Testis (tissue), 3 donors: Measurements from ENCODE around the gene HHIPL1. TPM values are rescaled to one million over a fixed set of nuclear protein-coding genes. Genes with fewer than 3 reads are reported as not detected.

Experiments used
- DNase-seq: peaks from one replicate; pipeline ENCODE4 v3.0.0-alpha.2; 2019
- H3K27ac ChIP-seq, 2 donors: fragments of 200-600 bp; sonication (generic); one replicate each; pipeline ENCODE4 v1.5.1; 2019
- H3K27me3 ChIP-seq: fragments of 200-600 bp; sonication (generic); one replicate; pipeline ENCODE4 v1.5.1; 2019
- H3K36me3 ChIP-seq: fragments of 200-600 bp; sonication (generic); one replicate; pipeline ENCODE4 v1.5.1; 2017; ENCODE audit warnings: low read depth; ENCODE audit errors: missing control alignments
- H3K4me1 ChIP-seq: fragments of 200-600 bp; sonication (generic); one replicate; pipeline ENCODE4 v1.5.1; 2019
- H3K4me3 ChIP-seq, 2 donors: fragments of 200-600 bp; sonication (generic); one replicate each; pipeline ENCODE4 v1.5.1; 2017 to 2019
- H3K9me3 ChIP-seq: fragments of 200-600 bp; sonication (generic); one replicate; pipeline ENCODE4 v1.5.1; 2017
- CTCF ChIP-seq, 3 experiments: fragments of 450-650 bp in 2 of 3; fragments of 200-600 bp in 1 of 3; sonication (generic) in 1 of 3; IDR thresholded peaks; one replicate each; pipeline ENCODE4 v1.5.1; 2016 to 2019; ENCODE audit warnings: antibody characterized with exemption in 3 of 3, mild to moderate bottlenecking in 2 of 3, moderate library complexity in 1 of 3
- POLR2A ChIP-seq: fragments of 450-650 bp; IDR thresholded peaks from one replicate; pipeline ENCODE4 v1.6.1; 2017; ENCODE audit warnings: antibody characterized with exemption, mild to moderate bottlenecking, moderate library complexity
- WGBS, 2 donors: methylation state at CpG; one replicate each; pipeline ENCODE4 v1.1.5; 2018; 5-methylcytosine and 5-hydroxymethylcytosine counted together
- intact Hi-C: fragments of 100-400 bp; cut with DNase I; formaldehyde crosslinking; loops from one replicate; pipeline ENCODE4 v1.15.1; 2023; ENCODE audit warnings: low total_unique reads
- polyA plus RNA-seq: library from polyadenylated mRNA; stranded (reverse); fragments of 350-450 nt; fragmentation: Illumina TruSeq; extraction: RNeasy Lipid Tissue Mini Kit (QIAGEN cat#74804); gene quantifications from one replicate; pipeline ENCODE4 v1.2.3, GENCODE V29; 2014; ENCODE audit warnings: low read depth, low replicate concordance; ENCODE audit not compliant: insufficient read depth
- total RNA-seq, 2 donors: library from RNA; depleted of rRNA; stranded (reverse); fragments of >200 nt; gene quantifications; one replicate each; pipeline ENCODE4 v1.2.3, GENCODE V29; 2016

The HHIPL1 gene
- total and polyA plus RNA-seq, 3 donors from 2014 or later, result 1.0 to 3.9 (median 2.7) TPM

- H3K4me3 ChIP-seq, result no peak overlapping the region
- DNase-seq, result no peak
Measured at GRCh38 chr14:99721792-99722516, 77.0 kb downstream of the HHIPL1 start.

DNA sequence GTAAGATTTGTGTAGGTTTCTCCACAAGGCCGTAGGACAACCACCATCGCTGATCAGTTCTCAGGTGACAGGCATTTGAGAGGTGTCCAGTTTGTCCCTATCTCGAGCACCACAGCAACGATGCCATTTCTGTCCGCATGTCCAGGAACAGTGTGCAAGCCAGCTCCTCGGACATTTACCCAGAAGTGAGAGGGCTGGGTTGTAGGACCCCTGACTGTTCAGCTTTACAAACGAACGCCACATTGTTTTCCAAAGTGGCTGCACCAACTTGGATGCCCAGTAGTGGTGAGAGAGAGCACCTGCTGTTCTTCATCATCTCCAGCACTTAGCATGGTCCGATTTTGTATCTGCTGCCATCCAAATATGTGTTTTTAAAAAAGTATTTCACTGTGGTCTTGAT, 77.8 kb downstream of the HHIPL1 start:
- Histone ChIP-seq H3K4me3 (no peak overlapping the region), H3K36me3 (no peaks in the 10 kb centered on the region), H3K4me1 (no peaks in the 10 kb centered on the region), H3K27me3 (no peaks in the 10 kb centered on the region), H3K27ac (no peak overlapping the region), H3K9me3 (no peaks in the 10 kb centered on the region)
- TF ChIP-seq POLR2A, result no peak
- TF ChIP-seq CTCF (IDR thresholded peaks at IDR 0.05), result no peak
- 92 to 93% methylated on average over 9 of the region's 9 CpGs for WGBS, 2 donors
- DNase-seq, result no peak
- intact Hi-C loops, result no loop called here

More at GRCh38 chr14:99721792-99722516, 77.0 kb downstream of the HHIPL1 start:
- H3K27ac ChIP-seq, result no peak overlapping the region
- no peak for TF ChIP-seq CTCF (IDR thresholded peaks at IDR 0.05)
- no peak for TF ChIP-seq POLR2A
- no peaks in the 10 kb centered on the region for H3K36me3 ChIP-seq
- H3K27me3 ChIP-seq, result no peaks in the 10 kb centered on the region
- WGBS, 2 donors, result 86 to 87% methylated on average over 9 to 12 of the region's 12 CpGs
- intact Hi-C loops, result no loop called here
- no peaks in the 10 kb centered on the region for H3K9me3 ChIP-seq
- H3K4me1 ChIP-seq, result no peaks in the 10 kb centered on the region

- no peaks in the 10 kb centered on the region for H3K4me1 ChIP-seq
- intact Hi-C loops, result no loop called here
- no peak overlapping the region for H3K4me3 ChIP-seq
- WGBS, 2 donors, result 53 to 69% methylated on average over 3 to 5 of the region's 5 CpGs
- no peak for DNase-seq
- no peaks in the 10 kb centered on the region for H3K9me3 ChIP-seq
- H3K27me3 ChIP-seq, result no peaks in the 10 kb centered on the region
- H3K27ac ChIP-seq, result no peak overlapping the region
- no peaks in the 10 kb centered on the region for H3K36me3 ChIP-seq
- TF ChIP-seq POLR2A, result no peak
- no peak for TF ChIP-seq CTCF (IDR thresholded peaks at IDR 0.05)
Measured at GRCh38 chr14:99724196-99724891, 79.4 kb downstream of the HHIPL1 start.

- Histone ChIP-seq H3K36me3 (no peaks in the 10 kb centered on the region), H3K4me3 (no peak overlapping the region), H3K27ac (no peak overlapping the region), H3K9me3 (no peaks in the 10 kb centered on the region), H3K27me3 (no peaks in the 10 kb centered on the region), H3K4me1 (no peaks in the 10 kb centered on the region)
- WGBS, 2 donors, result 92 to 96% methylated on average over 14 to 15 of the region's 15 CpGs
- intact Hi-C loops, result no loop called here
- DNase-seq, result no peak
- TF ChIP-seq POLR2A (no peak), CTCF (IDR thresholded peaks at IDR 0.05) (no peak)
Measured at GRCh38 chr14:99724939-99725773, 80.2 kb downstream of the HHIPL1 start.
